NCI-H128 (cell line): ENCODE data around the gene LTBP3.
A peak's percentile ranks its signal among the peaks of the same experiment; 100 is the strongest.
"Not testable (repeated sequence)": the region's sequence is repeated elsewhere in the genome, so short reads cannot be mapped to it uniquely, and the experiment has no call there.

Source experiments
- DNase-seq: peaks from one replicate; lab custom pipeline; 2025; ENCODE audit not compliant: unreplicated experiment; lab: John Stamatoyannopoulos, UW

Gene LTBP3

DNA sequence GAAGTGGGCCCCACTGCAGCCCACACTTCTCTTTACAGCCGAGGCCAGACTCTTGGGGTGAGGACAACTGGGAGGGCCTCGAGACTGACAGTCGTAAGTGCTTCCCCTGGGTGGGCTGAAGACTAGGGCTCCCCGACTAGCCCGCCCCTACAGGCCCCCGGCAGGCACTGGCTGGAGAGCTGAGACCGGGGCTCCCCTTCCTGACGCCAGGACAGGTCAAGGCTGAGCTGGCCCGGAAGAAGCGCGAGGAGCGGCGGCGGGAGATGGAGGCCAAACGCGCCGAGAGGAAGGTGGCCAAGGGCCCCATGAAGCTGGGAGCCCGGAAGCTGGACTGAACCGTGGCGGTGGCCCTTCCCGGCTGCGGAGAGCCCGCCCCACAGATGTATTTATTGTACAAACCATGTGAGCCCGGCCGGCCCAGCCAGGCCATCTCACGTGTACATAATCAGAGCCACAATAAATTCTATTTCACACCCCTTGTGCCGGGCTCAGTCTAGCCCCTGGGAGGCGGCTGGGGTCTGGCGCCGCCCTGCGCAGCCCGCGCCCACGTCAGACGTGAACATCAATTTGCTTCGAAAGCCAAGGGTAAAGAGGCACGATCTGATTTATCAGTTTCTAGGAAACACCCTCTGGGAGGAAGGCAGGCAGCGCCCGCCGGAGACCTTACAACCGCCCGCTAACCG lies 19.8 kb downstream of the LTBP3 start:
- DNase-seq = no peak

DNA sequence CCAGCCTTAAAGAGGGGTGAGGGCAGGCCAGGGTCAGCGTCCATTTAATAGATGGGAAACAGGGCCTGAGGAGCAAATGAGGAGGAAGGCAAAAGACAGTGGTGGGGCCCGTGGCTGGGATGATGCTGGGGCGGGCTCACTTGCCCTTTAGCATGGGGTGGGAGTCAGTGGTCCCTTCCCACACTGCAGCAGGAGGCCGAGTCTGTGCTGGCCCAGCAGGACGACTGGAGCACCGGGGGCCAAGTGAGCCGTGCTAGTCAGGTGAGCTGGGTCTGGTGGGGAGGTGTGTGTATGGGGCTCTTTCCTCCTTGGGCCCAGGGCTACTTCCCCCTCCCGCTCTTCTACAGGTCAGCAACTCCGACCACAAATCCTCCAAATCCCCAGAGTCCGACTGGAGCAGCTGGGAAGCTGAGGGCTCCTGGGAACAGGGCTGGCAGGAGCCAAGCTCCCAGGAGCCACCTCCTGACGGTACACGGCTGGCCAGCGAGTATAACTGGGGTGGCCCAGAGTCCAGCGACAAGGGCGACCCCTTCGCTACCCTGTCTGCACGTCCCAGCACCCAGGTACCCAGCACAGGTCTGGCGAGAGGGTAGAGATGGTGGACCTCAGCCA lies 20.4 kb downstream of the LTBP3 start:
- no peak for DNase-seq

- no peak for DNase-seq
These were observed 20.9 kb downstream of the LTBP3 start for GRCh38 chr11:65537296-65537597.

DNA sequence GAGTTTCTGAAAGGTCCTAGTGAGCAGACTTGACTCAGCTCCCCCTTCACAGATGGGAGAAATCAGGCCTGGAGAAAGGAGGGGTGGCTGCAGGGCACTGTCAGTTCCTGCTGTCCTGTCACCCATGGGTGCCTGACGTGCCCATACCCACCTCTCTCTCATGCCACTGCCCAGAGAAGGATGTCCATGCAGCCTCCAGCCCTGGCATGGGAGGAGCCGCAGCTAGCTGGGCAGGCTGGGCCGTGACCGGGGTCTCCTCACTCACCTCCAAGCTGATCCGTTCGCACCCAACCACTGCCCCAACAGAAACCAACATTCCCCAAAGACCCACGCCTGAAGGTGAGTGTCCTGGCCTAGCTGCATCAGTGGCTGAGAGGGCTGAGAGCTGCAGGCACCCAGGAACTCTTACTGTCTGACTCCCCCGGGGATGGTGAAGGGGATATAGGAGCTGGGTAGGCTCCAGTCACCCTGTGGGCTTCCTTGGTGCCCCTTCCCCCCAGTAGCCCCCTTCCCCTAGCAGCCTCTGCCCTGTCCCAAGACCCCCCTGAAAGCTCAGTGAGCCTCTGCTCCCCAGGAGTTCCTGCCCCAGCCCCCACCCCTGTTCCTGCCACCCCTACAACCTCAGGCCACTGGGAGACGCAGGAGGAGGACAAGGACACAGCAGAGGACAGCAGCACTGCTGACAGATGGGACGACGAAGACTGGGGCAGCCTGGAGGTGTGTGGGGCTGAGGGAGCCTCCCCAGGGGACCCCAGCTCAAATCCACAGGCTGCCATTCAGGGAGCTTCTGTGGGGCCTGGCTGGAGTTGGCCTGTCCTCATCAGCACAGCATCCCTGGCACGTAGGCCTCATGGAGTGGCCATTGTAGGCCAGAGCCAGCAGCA lies 21.5 kb downstream of the LTBP3 start:
- no peak for DNase-seq

DNA sequence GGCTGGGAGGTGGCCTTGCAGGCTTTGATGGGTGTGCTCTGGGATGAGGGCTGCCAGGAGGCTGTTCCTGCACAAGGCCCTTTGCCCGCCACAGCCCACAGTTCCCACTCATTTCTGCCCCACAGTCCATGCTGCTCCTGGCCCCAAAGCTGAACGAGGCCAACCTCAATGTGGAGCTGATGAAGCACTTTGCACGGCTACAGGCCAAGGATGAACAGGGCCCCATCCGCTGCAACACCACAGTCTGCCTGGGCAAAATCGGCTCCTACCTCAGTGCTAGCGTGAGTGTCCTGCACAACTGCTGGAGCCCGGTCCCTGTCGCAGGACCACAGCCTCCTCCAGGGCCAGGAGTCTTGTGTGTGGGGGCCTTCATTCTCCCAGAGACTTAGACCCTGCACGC lies 23.1 kb downstream of the LTBP3 start:
- no peak for DNase-seq

DNA sequence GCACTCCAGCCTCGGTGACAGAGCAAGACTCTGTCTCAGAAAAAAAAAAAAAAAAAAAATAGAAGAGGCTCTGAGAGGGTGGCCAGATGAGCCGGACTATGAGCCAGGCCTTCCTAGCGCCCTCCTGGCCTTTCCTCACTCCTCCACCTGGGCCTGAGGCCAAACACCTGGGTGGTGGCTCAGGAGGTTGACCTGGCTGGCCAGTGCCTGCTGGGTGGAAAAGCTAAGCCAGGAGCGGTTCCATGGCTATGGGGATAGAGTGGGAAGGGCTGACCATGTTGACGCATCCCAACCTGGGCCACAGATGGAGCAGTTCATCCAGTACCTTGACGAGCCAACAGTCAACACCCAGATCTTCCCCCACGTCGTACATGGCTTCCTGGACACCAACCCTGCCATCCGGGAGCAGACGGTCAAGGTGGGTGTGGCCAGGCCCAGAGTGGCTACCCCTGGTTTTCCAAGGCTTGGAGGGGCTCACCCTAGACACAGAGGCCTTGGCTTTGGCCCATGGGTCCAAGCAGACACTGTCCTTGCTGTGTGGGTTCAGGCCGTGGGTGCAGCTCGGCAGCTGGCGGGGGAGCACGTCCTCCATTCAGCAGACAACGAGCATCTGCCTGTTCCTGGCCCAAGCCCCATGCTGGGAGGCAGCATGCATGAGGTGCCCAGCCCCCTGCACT lies 25.6 kb downstream of the LTBP3 start:
- no peak for DNase-seq

DNA sequence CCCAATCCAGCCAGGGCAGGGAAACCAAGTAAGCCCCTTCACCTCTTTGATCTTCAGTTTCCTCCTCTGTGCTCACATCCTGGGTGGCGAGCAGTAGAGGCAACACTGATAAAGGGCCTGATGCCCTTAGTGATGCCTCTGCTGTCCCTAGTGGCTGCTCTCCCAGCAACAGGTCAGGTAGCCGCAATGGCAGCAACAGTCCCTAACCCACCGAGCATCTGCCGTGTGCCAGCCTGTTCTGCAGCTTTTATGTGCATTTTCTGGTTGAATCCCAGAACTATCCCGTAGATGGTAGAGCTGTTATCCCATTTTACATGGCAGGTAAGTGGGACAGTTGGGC lies 28.0 kb downstream of the LTBP3 start:
- no peak for DNase-seq

DNA sequence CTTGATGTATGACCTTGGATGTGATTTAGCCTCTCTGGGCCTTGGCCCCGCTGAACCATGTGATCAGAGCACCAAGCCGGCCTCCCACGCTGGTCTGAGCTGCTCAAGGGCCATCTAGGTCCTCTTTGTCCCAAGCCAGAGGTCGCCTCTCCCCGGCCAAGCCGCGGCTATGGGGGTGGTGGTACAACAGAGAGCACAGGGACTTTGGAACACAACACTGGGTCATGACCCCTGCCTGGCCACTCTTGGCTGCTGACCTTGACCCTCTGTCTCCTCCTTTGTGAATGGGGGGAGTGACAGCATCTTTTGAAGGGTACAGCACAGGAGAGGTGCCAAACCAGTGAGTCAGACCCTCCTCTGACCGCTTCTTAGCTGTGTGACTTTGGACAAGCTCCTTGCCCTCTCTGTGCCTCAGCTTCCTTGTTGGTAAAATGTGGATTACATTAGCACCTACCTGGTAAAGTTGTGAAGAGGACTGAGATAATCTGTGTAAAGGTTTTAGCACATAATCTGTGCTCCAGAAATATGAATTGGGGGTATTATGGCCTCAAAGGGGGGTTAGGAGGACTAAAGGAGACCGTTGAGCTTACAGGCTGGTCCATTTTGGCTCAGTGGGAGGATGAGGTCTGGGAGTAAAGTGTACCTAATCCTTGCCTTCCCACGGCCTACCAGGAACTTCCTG lies 28.5 kb downstream of the LTBP3 start:
- DNase-seq = no peak

DNA sequence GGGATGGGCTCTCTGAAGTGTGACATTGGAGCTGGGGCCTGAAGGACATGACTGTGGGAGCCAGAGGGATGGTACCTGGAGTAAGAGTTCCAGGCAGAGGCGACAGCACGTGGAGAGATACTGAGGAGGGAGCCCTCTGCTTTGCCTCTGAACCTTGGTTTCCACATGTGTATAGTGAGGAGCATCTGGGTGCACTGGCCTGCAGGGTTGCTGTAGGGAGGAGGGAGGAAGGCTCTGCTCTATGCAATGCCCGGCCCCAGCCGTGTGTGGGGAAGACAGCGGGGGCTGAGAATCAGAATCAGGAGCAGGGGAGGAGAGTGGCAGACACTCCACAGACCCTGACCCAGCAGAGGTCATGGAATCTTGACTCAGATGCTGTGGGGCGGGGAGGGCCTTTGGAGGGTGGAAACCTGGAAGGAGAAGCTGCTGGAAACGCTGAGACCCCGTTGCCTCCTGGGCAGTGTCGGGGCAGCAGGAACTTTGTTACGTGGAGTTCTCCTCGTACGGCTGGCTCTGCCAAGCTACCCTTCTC lies 29.3 kb downstream of the LTBP3 start:
- DNase-seq = no peak

DNA sequence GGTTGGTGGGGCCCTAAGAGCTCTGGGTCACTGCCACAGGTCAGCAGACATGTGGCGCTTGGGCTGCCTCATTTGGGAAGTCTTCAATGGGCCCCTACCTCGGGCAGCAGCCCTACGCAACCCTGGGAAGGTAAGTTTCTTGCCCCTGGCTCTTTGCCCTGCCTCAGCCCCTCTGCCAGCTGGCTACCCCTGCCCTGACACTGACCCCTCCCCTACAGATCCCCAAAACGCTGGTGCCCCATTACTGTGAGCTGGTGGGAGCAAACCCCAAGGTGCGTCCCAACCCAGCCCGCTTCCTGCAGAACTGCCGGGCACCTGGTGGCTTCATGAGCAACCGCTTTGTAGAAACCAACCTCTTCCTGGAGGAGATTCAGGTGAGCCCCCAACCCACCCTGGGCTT lies 31.4 kb downstream of the LTBP3 start:
- DNase-seq = no peak

DNA sequence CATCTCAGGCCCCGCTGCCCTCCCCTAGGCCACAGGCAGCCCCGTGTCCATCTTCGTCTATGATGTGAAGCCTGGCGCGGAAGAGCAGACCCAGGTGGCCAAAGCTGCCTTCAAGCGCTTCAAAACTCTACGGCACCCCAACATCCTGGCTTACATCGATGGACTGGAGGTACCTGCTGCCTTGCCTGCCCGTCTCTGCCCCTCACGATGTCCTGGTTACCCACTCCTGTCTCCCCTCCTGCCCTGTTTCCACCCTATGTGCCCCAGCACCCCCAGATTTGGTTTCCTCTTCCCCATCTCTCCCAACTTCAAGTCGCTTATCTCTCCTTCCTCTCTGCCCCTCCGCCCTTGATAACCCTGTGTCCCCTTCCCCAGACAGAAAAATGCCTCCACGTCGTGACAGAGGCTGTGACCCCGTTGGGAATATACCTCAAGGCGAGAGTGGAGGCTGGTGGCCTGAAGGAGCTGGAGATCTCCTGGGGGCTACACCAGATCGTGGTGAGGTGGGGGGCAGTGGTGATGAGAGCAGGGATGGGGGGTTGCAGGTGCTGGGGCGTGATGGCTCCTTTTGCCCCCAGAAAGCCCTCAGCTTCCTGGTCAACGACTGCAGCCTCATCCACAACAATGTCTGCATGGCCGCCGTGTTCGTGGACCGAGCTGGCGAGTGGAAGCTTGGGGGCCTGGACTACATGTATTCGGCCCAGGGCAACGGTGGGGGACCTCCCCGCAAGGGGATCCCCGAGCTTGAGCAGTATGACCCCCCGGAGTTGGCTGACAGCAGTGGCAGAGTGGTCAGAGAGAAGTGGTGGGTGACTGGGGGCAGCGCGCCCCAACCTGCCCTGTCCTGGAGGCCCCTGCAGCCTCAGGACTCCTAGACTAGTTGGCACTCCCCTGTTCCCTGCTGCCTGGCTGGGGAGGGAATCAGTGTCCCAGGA lies 32.3 kb downstream of the LTBP3 start:
- DNase-seq = no peak

GRCh38 chr11:65524741-65525545 lies 33.2 kb downstream of the LTBP3 start, which contains the start of gene SCYL1:
TSS of gene SCYL1 (plus strand) at chr11:65525083. CDS start at chr11:65525154, 71 bp downstream.
- peak; percentile 39 for DNase-seq

DNA sequence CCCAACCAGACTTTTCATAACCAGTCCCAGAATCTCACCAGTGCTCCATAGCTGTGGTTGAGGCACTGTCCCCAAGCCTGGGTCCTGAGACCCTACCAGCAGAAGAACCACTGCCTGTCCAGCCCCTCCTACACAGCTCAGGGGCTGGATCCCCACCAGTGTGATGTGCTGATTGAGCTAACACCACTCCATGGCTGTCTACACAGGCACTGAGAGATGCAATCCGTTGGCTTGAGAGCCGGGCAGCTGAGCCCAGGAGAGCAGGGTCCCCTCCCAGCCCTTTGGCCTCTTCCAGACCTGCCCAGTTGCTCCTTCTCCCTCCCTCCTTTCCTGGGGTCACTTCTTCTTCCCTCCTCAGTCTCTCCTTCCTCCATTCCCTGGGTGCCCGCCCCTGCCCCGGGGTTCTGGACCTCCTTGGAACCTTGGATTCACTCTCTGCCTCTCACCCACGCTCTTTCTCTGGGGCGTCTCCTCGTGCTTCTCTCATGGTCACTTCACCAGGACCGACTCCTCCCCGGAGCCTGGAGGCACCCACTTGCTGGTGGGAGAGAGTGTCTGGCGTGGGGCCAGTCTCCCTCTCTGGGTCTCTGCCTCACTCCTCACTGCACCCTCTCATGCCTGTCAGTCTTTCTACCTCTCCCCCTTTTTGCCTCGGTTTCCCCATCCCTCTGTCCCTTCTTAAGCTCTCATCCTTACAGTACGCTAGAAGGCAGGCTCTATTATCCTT lies 34.0 kb downstream of the LTBP3 start:
- DNase-seq = no peak

GRCh38 chr11:65523631-65523968 lies 34.6 kb downstream of the LTBP3 start:
- not testable (repeated sequence) for DNase-seq

GRCh38 chr11:65522718-65523630 lies 35.2 kb downstream of the LTBP3 start:
- not testable (repeated sequence) for DNase-seq

DNA sequence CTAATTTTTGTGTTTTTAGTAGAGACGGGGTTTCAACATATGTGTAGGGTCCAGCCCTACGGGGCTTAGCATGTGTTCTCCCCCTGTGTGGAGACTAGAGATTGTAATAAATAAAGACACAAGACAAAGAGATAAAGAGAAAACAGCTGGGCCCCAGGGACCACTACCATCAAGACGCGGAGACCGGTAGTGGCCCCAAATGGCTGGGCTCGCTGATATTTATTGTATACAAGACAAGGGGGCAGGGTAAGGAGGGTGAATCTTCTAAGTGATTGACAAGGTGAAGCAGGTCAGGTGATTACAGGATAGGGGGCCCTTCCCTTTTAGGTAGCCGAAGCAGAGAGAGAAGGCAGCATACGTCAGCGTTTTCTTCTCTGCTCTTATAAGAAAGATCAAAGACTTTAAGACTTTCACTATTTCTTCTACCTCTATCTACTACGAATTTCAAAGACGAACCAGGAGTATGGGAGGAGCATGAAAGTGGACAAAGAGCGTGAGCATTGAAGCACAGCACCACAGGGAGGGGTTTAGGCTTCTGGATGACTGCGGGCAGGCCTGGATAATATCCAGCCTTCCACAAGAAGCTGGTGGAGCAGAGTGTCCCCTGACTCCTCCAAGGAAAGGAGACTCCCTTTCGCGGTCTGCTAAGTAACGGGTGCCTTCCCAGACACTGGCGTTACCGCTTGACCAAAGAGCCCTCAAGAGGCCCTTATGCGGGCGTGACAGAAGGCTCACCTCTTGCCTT lies 36.2 kb downstream of the LTBP3 start:
- not testable (repeated sequence) for DNase-seq
